GOT3 (cell line): ENCODE data around the gene DYNC2I2.
A peak's percentile ranks its signal among the peaks of the same experiment; 100 is the strongest.
"Not testable (repeated sequence)": the region's sequence is repeated elsewhere in the genome, so short reads cannot be mapped to it uniquely, and the experiment has no call there.

ENCODE experiments used
- DNase-seq: peaks from one replicate; lab custom pipeline; 2025; ENCODE audit warnings: mixed read lengths; lab: John Stamatoyannopoulos, UW

The DYNC2I2 gene

GRCh38 chr9:128685636-128686489 lies 29.2 kb upstream of the DYNC2I2 start:
- DNase-seq, result no peak

DNA sequence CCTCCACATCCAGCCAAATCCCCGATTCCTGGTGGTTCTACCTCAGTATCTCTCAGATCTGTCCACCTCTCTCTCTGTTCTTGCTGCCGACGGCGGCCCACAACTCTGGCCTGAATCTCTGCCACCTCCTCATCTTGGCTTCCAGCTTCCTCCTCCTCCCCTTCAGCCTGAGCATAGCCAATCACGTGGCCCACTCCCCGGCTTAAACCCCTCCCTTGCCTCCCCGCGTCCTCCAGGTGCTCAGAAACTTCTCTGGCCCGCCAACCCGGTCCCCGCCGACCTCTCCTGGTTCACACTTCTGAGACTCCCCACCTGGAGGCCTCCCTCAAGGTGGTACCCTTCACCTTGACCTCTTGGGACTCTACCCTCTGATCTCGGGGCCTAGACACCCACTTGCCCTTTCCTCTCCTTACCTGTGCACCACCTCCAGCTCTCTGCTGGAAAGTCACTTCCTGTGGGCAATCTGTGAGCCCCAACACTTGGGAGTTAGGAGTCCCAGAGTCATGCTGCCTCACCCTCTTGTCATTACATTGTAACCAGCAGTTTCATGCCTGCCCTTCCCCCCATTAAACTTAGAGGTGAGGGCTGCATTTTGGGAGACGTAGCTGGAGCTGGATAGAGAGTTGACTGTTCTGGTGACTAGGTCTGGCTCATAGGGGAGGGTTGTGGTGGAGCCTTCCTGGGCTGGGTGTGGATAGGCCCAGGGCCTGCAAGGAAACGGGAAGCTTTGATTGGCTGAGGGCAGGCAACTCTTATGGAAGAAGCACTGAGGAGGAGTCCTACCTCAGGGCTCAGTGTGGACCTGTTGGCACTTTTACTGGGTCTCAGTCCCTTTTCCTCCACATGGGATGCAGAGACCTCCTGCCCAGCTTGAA lies 27.9 kb upstream of the DYNC2I2 start:
- DNase-seq, result peak; percentile 3

- no peak for DNase-seq
Observed at GRCh38 chr9:128684065-128684324, 27.3 kb upstream of the DYNC2I2 start.

GRCh38 chr9:128683340-128684064 lies 26.9 kb upstream of the DYNC2I2 start:
- DNase-seq, result no peak

DNA sequence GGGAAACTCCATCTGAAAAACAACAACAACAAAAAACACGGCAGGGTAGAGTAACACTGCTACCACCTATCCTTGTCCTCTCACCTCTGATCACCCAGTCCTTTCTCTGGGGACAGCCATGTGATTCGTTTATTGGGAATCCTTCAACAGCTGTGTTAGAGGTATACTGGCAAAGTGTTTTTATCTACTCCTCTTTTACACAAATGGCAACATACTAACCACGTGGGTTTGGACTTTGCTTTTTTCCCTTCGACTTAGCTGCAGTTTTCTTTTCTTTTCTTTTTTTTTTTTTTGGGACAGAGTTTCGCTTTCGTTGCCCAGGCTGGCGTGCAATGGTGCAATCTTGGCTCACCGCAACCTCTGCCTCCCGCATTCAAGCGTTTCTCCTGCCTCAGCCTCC lies 21.1 kb upstream of the DYNC2I2 start:
- no peak for DNase-seq

- DNase-seq, result no peak
Observed at GRCh38 chr9:128675382-128675781, 18.7 kb upstream of the DYNC2I2 start.

DNA sequence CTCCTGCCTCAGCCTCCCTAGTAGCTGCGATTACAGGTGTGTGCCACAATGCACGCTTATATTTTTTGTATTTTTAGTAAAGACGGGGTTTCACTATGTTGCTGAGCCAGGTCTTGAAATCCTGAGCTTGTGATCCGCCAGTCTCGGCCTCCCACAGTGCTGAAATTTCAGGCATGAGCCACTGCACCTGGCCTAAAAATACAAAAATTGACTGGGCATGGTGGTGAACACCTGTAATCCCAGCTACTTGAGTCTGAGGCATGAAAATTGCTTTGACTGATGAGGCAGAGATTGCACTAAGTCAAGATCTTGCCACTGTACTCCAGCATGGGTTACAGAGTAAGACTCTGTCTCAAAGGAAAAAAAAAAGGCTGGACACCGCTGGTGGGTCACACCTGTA lies 13.1 kb upstream of the DYNC2I2 start:
- DNase-seq, result no peak

DNA sequence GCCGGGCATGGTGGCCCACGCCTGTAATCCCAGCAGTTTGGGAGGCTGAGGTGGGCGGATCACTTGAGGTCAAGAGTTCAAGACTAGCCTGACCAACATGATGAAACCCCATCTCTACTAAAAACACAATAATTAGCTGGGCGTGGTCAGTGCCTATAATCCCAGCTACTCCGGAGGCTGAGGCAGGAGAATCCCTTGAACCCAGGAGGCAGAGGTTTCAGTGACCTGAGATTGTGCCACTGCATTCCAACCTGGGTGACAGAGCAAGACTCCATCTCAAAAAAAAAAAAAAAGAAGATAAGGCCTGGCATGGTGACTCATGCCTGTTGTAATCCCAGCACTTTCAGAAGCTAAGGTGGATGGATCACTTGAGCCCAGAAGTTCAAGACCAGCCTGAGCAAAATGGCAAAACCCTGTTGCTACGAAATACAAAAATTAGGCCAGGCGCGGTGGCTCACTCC lies 9.9 kb upstream of the DYNC2I2 start:
- not testable (repeated sequence) for DNase-seq

GRCh38 chr9:128657796-128658195 lies 1.1 kb upstream of the DYNC2I2 start:
- no peak for DNase-seq

DNA sequence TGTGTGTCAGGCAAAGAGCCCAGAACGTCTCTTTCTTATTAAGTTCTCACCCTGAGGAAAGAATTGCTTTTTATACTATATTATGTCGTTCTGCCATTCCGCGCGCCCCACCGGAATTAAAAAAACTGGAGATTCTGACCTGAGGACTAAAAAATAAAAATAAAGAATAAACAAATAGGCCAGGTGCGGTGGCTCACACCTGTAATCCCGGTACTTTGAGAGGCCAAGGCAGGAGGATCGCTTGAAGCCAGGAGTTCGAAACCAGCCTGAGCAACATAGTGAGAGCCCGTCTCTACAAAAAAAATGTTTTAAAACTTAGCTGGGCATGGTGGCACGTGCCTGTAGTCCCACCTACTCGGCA lies 677 bp upstream of the DYNC2I2 start:
- DNase-seq, result no peak

GRCh38 chr9:128654481-128654880 lies 2.2 kb downstream of the DYNC2I2 start:
- no peak for DNase-seq

- no peak for DNase-seq
Observed at GRCh38 chr9:128653908-128654307, 2.7 kb downstream of the DYNC2I2 start.

DNA sequence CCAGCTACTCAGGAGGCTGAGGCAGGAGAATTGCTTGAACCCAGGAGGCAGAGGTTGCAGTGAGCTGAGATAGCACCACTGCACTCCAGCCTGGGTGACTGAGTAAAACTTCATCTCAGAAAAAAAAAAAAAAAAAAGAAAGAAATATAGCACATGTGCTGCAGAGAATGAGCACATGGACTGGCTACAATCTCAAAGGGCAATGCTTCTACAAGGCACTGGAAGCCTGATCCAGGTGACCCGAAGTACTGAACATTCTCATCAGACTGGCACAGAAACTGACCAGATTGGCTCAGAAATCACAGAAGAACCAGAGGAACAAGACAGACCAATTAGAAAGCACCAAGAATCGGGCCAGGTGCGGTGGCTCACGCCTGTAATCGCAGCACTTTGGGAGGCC lies 4.8 kb downstream of the DYNC2I2 start:
- DNase-seq, result no peak

GRCh38 chr9:128648206-128648605 lies 8.4 kb downstream of the DYNC2I2 start:
- not testable (repeated sequence) for DNase-seq

- no peak for DNase-seq
Observed at GRCh38 chr9:128643519-128644300, 12.9 kb downstream of the DYNC2I2 start.

- no peak for DNase-seq
Observed at GRCh38 chr9:128642675-128643245, 13.9 kb downstream of the DYNC2I2 start.

- DNase-seq, result no peak
Observed at GRCh38 chr9:128640603-128641002, 16.0 kb downstream of the DYNC2I2 start.

DNA sequence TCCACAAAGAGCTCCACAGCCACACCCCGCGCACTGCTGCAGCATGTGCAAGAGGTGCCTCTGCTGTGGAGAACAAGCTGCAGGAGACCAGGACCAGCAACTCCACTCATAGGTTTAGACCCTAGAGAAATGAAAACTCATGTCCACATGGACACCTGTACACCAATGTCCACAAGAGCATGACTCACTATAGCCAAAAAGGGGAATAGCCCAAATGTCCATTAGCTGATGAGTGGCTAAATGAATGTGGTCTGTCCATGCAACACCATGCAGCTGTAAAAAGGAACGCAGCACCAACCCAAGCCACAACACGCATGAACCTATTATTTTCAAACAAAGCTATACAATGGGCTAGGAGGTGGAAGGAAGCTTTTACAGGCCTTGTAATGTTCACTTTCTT lies 18.1 kb downstream of the DYNC2I2 start:
- no peak for DNase-seq

- no peak for DNase-seq
Observed at GRCh38 chr9:128637656-128638055, 19.0 kb downstream of the DYNC2I2 start.

DNA sequence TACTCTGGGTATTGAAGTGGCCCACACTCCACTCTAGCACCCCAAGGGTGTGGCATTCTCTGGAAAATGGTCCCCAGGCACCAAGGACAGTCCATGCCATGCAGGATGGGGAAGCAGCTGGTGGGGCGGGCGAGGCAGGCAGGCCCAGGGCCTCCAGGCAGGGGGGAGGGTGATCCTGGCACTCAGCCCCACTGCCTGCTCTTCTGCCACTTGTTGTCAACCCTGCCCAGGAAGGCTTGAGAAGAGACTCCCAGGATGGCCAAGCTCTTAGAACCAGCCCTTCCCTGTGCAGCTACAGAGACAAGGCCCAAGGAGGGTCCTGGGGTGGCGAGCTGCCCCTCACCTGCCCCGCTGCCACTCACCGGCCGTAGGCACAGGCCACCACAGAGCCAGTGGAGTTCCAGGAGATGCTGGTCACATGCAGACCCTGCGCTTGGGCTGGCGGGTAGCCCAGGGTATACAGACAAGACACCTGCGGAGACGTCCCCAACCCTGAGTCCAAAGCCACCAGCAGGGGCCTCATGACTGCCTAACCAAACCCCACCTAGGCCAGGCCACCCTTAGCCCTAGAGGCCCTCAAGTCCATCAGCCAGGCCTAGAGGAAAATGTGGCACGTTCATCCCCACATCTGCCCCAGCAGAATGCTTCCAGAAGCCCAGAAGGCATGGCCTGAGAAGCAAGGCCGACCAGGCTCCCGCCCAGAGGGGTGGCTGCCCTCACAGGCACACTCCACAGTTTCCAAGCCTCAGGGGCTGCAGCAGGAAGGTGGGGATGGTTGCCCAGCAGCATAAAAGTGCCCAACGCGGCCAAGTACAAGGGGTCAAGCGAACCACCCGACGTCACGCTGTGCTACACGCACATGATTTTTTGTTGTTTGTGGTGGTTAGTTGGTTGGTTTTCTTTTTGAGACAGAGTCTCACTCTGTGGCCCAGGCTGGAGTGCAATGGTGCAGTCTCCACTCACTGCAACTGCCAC lies 19.8 kb downstream of the DYNC2I2 start:
- DNase-seq, result no peak
